22Rv1 (cell line): ENCODE data around the gene ANKRD60.

Experiments
- H3K27ac ChIP-seq: fragments of 450-650 bp; 2 replicates; pipeline ENCODE4 v1.5.1; 2017
- CTCF ChIP-seq: fragments of 450-650 bp; IDR thresholded peaks from 2 replicates; pipeline ENCODE4 v1.5.1; 2017; ENCODE audit warnings: mild to moderate bottlenecking
- ZFX ChIP-seq: fragments of 450-650 bp; IDR thresholded peaks from 2 replicates; pipeline ENCODE4 v1.6.1; 2017; ENCODE audit warnings: antibody characterized with exemption, borderline replicate concordance

The ANKRD60 gene

GRCh38 chr20:58173091-58173490 lies 55.4 kb downstream of the ANKRD60 start:
- H3K27ac ChIP-seq, result no peak overlapping the region
- TF ChIP-seq ZFX, result no peak
- TF ChIP-seq CTCF, result no peak

GRCh38 chr20:58171796-58172425 lies 56.5 kb downstream of the ANKRD60 start:
- TF ChIP-seq CTCF, result no peak
- no peak for TF ChIP-seq ZFX
- no peak overlapping the region for H3K27ac ChIP-seq

- no peak for TF ChIP-seq CTCF
- TF ChIP-seq ZFX, result no peak
- H3K27ac ChIP-seq, result no peak overlapping the region
Observed at GRCh38 chr20:58169450-58169849, 59.0 kb downstream of the ANKRD60 start.

GRCh38 chr20:58168843-58169242 lies 59.6 kb downstream of the ANKRD60 start:
- H3K27ac ChIP-seq, result no peak overlapping the region
- TF ChIP-seq CTCF, result no peak
- no peak for TF ChIP-seq ZFX

- no peak for TF ChIP-seq CTCF
- no peak for TF ChIP-seq ZFX
- no peak overlapping the region for H3K27ac ChIP-seq
Observed at GRCh38 chr20:58167759-58168158, 60.7 kb downstream of the ANKRD60 start.
